RWPE1 (cell line): ENCODE results near the gene EED.

Experiments
- CTCF ChIA-PET: fragments of 350-600 bp; sonication (Branson Sonifier 250); formaldehyde crosslinking; extraction: SDS; loops from one replicate; lab custom pipeline; 2021; lab: Yijun Ruan, JAX
- POLR2A ChIA-PET: fragments of 400-600 bp; formaldehyde crosslinking; extraction: SDS; loops from one replicate; lab custom pipeline; 2020; ENCODE audit warnings: antibody characterized with exemption; ENCODE audit not compliant: low non-redundant PET; lab: Yijun Ruan, JAX
- DNase-seq: peaks from one replicate; pipeline ENCODE4 v3.0.0; 2012; ENCODE audit warnings: low spot score
- H3K27ac ChIP-seq: fragments of 450-650 bp; 2 replicates; pipeline ENCODE4 v1.5.1; 2017
- CTCF ChIP-seq: fragments of 450-650 bp; conservative IDR thresholded peaks from 2 replicates; pipeline ENCODE4 v1.5.1; 2017; ENCODE audit warnings: low read depth, mild to moderate bottlenecking

Gene EED

GRCh38 chr11:86237267-86237804 is 7.2 kb upstream of the EED start:
- CTCF ChIA-PET, result interaction anchor here (1.1 kb wide), 1 partner anchor 44 kb away, joined by 4 read pairs; no protein-coding TSS in a partner anchor
- H3K27ac ChIP-seq, result no peak overlapping the region
- no peak for DNase-seq
- POLR2A ChIA-PET, result no interaction called here
- TF ChIP-seq CTCF, result no peak

- CTCF ChIA-PET, result no interaction called here
- no peak for DNase-seq
- POLR2A ChIA-PET, result no interaction called here
- no peak for TF ChIP-seq CTCF
- no peak overlapping the region for H3K27ac ChIP-seq
Measured at GRCh38 chr11:86240164-86240563, 4.4 kb upstream of the EED start.

GRCh38 chr11:86241956-86242535 is 2.5 kb upstream of the EED start:
- CTCF ChIA-PET, result interaction anchor here (0.6 kb wide), 1 partner anchor 455 kb away, joined by 3 read pairs; no protein-coding TSS in a partner anchor
- POLR2A ChIA-PET, result no interaction called here
- no peak for DNase-seq
- H3K27ac ChIP-seq, result no peak overlapping the region
- TF ChIP-seq CTCF, result no peak

- DNase-seq, result no peak
- POLR2A ChIA-PET, result no interaction called here
- CTCF ChIA-PET, result no interaction called here
- TF ChIP-seq CTCF, result no peak
- H3K27ac ChIP-seq, result no peak overlapping the region
Measured at GRCh38 chr11:86243396-86243795, 1.2 kb upstream of the EED start.

- ChIA-PET CTCF (no interaction called here), POLR2A (no interaction called here)
- peak overlapping the region; percentile 97 for H3K27ac ChIP-seq
- no peak for TF ChIP-seq CTCF
- DNase-seq, result peak; percentile 95
Measured at GRCh38 chr11:86244063-86244521, 461 bp upstream of the EED start.

GRCh38 chr11:86245369-86246292 is 1.1 kb downstream of the EED start:
- DNase-seq, result no peak
- no peak for TF ChIP-seq CTCF
- ChIA-PET CTCF (interaction anchor here (0.6 to 0.7 kb wide), 3 partner anchors 20 to 330 kb away, joined by 3 read pairs; no protein-coding TSS in a partner anchor), POLR2A (interaction anchor here (0.5 to 0.6 kb wide), 2 partner anchors 21 to 75 kb away, joined by 3 read pairs; no protein-coding TSS in a partner anchor)
- H3K27ac ChIP-seq, result peak overlapping the region; percentile 97
